Central memory CD4-positive, alpha-beta T cell (primary cell): Measurements from ENCODE around the gene APOBEC3C.
"Not testable (repeated sequence)": the region's sequence is repeated elsewhere in the genome, so short reads cannot be mapped to it uniquely, and the experiment has no call there.

ENCODE experiments used
- DNase-seq: peaks from one replicate; pipeline ENCODE4 v3.0.0; 2022

APOBEC3C gene

GRCh38 chr22:39066442-39067276 is 52.6 kb downstream of the APOBEC3C start:
- DNase-seq: not testable (repeated sequence)

GRCh38 chr22:39068033-39068785 is 54.2 kb downstream of the APOBEC3C start:
- DNase-seq: no peak
